GM12878 (cell line): Measurements from ENCODE around the gene SHLD3.

Experiments
- ASH2L ChIP-seq: fragments of 300-600, 200-600 bp; sonication (generic); IDR thresholded peaks from 2 replicates; pipeline ENCODE4 v1.6.1; 2017; ENCODE audit warnings: low read depth, mild to moderate bottlenecking, borderline replicate concordance
- CEBPB ChIP-seq, 2 experiments: fragments of 150-350 bp in 1 of 2; IDR thresholded peaks; 2 replicates each; pipeline ENCODE4 v1.6.1; 2012 to 2014; ENCODE audit warnings: low read depth in 2 of 2, low read length in 2 of 2, borderline replicate concordance in 1 of 2, inconsistent platforms in 1 of 2
- CHD4 ChIP-seq: fragments of 200-600 bp; sonication (generic); IDR thresholded peaks from 2 replicates; pipeline ENCODE4 v1.6.1; 2016; ENCODE audit warnings: mild to moderate bottlenecking
- CTCF ChIP-seq, 3 experiments: IDR thresholded peaks in 2 of 3; conservative IDR thresholded peaks in 1 of 3; 2 replicates each; pipeline ENCODE4 v1.5.1; 2011; ENCODE audit warnings: low read depth in 3 of 3, low read length in 3 of 3, mild to moderate bottlenecking in 3 of 3, control low read depth in 2 of 3, moderate library complexity in 2 of 3, inconsistent platforms in 1 of 3, mixed read lengths in 1 of 3; ENCODE audit not compliant: control insufficient read depth in 2 of 3, insufficient read depth in 1 of 3; ENCODE audit errors: extremely low read depth in 1 of 3
- GATAD2B ChIP-seq: fragments of 450-650 bp; conservative IDR thresholded peaks from 2 replicates; pipeline ENCODE4 v1.6.1; 2017; ENCODE audit warnings: low read depth, mild to moderate bottlenecking, moderate library complexity
- NFXL1 ChIP-seq: fragments of 450-650 bp; IDR thresholded peaks from 2 replicates; pipeline ENCODE4 v1.6.1; 2017; ENCODE audit warnings: antibody characterized with exemption, mild to moderate bottlenecking, borderline replicate concordance
- NR2C2 ChIP-seq: IDR thresholded peaks from 2 replicates; pipeline ENCODE4 v1.6.1; 2011; ENCODE audit warnings: borderline replicate concordance, low read depth; ENCODE audit not compliant: control insufficient read depth, insufficient read length
- POLR2A ChIP-seq: IDR thresholded peaks from 2 replicates; pipeline ENCODE4 v1.6.1; 2011; ENCODE audit warnings: low read depth, mild to moderate bottlenecking, low read length
- POLR2AphosphoS2 ChIP-seq: IDR thresholded peaks from 2 replicates; pipeline ENCODE4 v1.6.1; 2011; ENCODE audit warnings: low read depth, mild to moderate bottlenecking, low read length, improper control_type of control experiment, moderate library complexity
- POLR2AphosphoS5 ChIP-seq: IDR thresholded peaks from 2 replicates; pipeline ENCODE4 v1.6.1; 2011; ENCODE audit warnings: mild to moderate bottlenecking, low read length, inconsistent platforms
- RBBP5 ChIP-seq: fragments of 200-600 bp; sonication (generic); conservative IDR thresholded peaks from 2 replicates; pipeline ENCODE4 v1.6.1; 2016
- TCF7 ChIP-seq: IDR thresholded peaks from 2 replicates; pipeline ENCODE4 v1.6.1; 2014; ENCODE audit warnings: antibody characterized with exemption, borderline replicate concordance
- TF ChIP-seq, protein P1 (sequence below): IDR thresholded peaks from 2 replicates; pipeline ENCODE4 v1.6.1; 2012; ENCODE audit warnings: mild to moderate bottlenecking, low read depth, low read length

DNA sequence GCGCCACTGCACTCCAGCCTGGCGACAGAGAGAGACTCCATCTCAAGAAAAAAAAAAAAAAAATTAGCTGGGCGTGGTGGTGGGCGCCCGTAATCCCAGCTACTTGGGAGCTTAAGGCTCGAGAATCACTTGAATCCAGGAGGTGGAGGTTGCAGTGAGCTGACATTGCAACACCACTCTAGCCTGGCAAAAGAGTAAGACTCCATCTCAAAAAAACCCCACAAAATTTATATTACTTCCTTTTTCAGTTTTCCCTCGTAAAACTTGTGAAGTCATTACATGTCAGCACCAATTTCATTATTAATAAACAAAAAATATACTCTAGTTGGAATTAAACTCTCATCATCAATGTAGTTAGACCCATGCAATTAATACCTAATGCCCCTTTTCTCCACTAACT lies 43.9 kb downstream of the SHLD3 start:
- TF ChIP-seq POLR2A (no peak), GATAD2B (no peak), POLR2AphosphoS5 (no peak), CTCF (IDR thresholded peaks at IDR 0.05 in 2 of 3, conservative IDR thresholded peaks at IDR 0.05 in 1 of 3; ENCODE audit: control insufficient read depth in 2 of 3, extremely low read depth in 1 of 3, insufficient read depth in 1 of 3, low read depth in 3 of 3, low read length in 3 of 3) (no peak), ASH2L (no peak), RBBP5 (no peak), TCF7 (no peak), CEBPB (IDR thresholded peaks at IDR 0.05; ENCODE audit: borderline replicate concordance in 1 of 2, low read depth in 2 of 2, low read length in 2 of 2) (no peak), NFXL1 (no peak), CHD4 (no peak), NR2C2 (no peak), POLR2AphosphoS2 (no peak)
- TF ChIP-seq, protein P1, sequence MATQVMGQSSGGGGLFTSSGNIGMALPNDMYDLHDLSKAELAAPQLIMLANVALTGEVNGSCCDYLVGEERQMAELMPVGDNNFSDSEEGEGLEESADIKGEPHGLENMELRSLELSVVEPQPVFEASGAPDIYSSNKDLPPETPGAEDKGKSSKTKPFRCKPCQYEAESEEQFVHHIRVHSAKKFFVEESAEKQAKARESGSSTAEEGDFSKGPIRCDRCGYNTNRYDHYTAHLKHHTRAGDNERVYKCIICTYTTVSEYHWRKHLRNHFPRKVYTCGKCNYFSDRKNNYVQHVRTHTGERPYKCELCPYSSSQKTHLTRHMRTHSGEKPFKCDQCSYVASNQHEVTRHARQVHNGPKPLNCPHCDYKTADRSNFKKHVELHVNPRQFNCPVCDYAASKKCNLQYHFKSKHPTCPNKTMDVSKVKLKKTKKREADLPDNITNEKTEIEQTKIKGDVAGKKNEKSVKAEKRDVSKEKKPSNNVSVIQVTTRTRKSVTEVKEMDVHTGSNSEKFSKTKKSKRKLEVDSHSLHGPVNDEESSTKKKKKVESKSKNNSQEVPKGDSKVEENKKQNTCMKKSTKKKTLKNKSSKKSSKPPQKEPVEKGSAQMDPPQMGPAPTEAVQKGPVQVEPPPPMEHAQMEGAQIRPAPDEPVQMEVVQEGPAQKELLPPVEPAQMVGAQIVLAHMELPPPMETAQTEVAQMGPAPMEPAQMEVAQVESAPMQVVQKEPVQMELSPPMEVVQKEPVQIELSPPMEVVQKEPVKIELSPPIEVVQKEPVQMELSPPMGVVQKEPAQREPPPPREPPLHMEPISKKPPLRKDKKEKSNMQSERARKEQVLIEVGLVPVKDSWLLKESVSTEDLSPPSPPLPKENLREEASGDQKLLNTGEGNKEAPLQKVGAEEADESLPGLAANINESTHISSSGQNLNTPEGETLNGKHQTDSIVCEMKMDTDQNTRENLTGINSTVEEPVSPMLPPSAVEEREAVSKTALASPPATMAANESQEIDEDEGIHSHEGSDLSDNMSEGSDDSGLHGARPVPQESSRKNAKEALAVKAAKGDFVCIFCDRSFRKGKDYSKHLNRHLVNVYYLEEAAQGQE = no peak
